ENCODE results near the gene RAB13. TPM values are rescaled to one million over a fixed set of nuclear protein-coding genes. Genes with fewer than 3 reads are reported as not detected.
"Not testable (repeated sequence)": the region's sequence is repeated elsewhere in the genome, so short reads cannot be mapped to it uniquely, and the experiment has no call there.

The RAB13 gene
- polyA plus RNA-seq (2013, experiment 1 of 2) = 270 TPM
- 280 TPM for polyA plus RNA-seq (2013, experiment 2 of 2)

- Histone ChIP-seq H3K23ac (ENCODE audit: low read length) (no peak within 1 kb of the TSS), H4K8ac (ENCODE audit: low read depth, low read length) (no peak within 1 kb of the TSS), H2BK5ac (ENCODE audit: low read length) (no peak within 1 kb of the TSS), H3K4me2 (ENCODE audit: low read length) (peak within 1 kb of the TSS; percentile 39), H2BK15ac (replicated peaks; ENCODE audit: low read depth) (no peak within 1 kb of the TSS), H3K56ac (ENCODE audit: low read length) (peak within 1 kb of the TSS; percentile 92), H3K4me3 (ENCODE audit: low read length) (peak within 1 kb of the TSS; percentile 70), H3K27ac (ENCODE audit: low read depth, low read length) (peak within 1 kb of the TSS; percentile 16), H2BK120ac (ENCODE audit: low read depth, low read length) (no peak within 1 kb of the TSS), H3K79me1 (ENCODE audit: low read length) (peaks cover 7% of the 10 kb centered on the region), H3K4ac (ENCODE audit: low read depth, low read length) (peak within 1 kb of the TSS; percentile 27), H3K27me3 (ENCODE audit: insufficient read depth, low read length, poor library complexity) (no peaks in the 10 kb centered on the region), H2AK5ac (ENCODE audit: low read length) (no peak within 1 kb of the TSS), H3K18ac (ENCODE audit: low read length) (peak within 1 kb of the TSS; percentile 92), H3K79me2 (ENCODE audit: control insufficient read depth, insufficient read depth, low read length) (peaks cover 15% of the 10 kb centered on the region), H3K9ac (ENCODE audit: low read length) (peak within 1 kb of the TSS; percentile 70), H3K36me3 (ENCODE audit: control insufficient read depth, insufficient read depth, low read length) (peaks cover 2% of the 10 kb centered on the region), H4K5ac (ENCODE audit: low read length) (no peak within 1 kb of the TSS), H3K4me1 (ENCODE audit: control insufficient read depth, low read depth, low read length) (peaks cover 3% of the 10 kb centered on the region)
- WGBS (ENCODE audit: extremely low coverage, insufficient coverage, low lambda C conversion rate) = no CpG with 5 or more reads among the region's 32 CpGs
- peak; percentile 89 for DNase-seq
These were observed at the start of gene RAB13 for GRCh38 chr1:153985941-153986761. Gene RAB13, minus strand, starts transcription at chr1:153986339. Its CDS starts 103 bp downstream, at chr1:153986236.

DNA sequence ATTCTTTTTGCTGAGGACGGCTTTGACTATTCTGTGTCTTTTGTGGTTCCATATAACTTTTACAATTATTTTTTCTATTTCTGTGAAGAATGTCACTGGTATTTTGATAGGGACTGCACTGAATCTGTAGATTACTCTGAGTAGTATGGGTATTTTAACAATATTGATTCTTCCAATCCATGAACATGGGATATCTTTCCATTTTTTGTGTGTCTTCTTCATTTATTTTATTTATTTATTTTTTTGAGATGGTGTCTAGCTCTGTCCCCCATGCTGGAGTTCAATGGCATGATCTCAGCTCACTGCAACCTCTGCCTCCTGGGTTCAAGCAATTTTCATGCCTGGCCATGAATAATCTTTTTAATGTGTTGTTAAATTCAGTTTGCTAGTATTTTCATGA is 47.6 kb upstream of the RAB13 start:
- H3K4me2 ChIP-seq (ENCODE audit: low read length); H3K36me3 ChIP-seq (ENCODE audit: control insufficient read depth, insufficient read depth, low read length); H2BK5ac ChIP-seq (ENCODE audit: low read length); H4K8ac ChIP-seq (ENCODE audit: low read depth, low read length); H3K9ac ChIP-seq (ENCODE audit: low read length); H2BK15ac ChIP-seq (replicated peaks; ENCODE audit: low read depth); H3K4ac ChIP-seq (ENCODE audit: low read depth, low read length); H3K18ac ChIP-seq (ENCODE audit: low read length); H3K27ac ChIP-seq (ENCODE audit: low read depth, low read length); H2AK5ac ChIP-seq (ENCODE audit: low read length); H4K5ac ChIP-seq (ENCODE audit: low read length); H2BK120ac ChIP-seq (ENCODE audit: low read depth, low read length); H3K4me1 ChIP-seq (ENCODE audit: control insufficient read depth, low read depth, low read length); H3K79me1 ChIP-seq (ENCODE audit: low read length); H3K4me3 ChIP-seq (ENCODE audit: low read length); H3K27me3 ChIP-seq (ENCODE audit: insufficient read depth, low read length, poor library complexity); H3K23ac ChIP-seq (ENCODE audit: low read length); DNase-seq; H3K56ac ChIP-seq (ENCODE audit: low read length); H3K79me2 ChIP-seq (ENCODE audit: control insufficient read depth, insufficient read depth, low read length): not testable (repeated sequence)
- no CpG with 5 or more reads among the region's 1 CpG for WGBS (ENCODE audit: extremely low coverage, insufficient coverage, low lambda C conversion rate)

DNA sequence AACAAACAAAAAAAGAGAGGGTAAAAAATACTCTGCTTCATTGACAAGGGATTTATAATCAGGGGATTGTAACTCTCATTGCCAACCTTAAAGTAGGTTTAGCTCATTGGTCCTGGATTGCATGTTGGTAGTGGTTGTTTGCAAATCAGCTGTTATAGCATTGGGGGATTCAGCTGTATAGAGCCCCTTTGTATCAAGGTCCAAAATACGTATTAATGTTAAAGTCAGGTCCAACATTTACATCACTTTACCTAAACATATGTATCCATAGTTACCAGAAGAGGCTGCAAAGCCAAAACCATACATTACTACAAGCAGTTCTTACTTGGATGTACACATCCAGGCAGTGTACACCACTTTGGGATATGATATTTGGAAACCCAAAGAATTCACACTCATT is 33.8 kb upstream of the RAB13 start:
- Histone ChIP-seq H3K56ac (ENCODE audit: low read length) (no peak overlapping the region), H2BK120ac (ENCODE audit: low read depth, low read length) (no peak overlapping the region), H3K4me1 (ENCODE audit: control insufficient read depth, low read depth, low read length) (no peaks in the 10 kb centered on the region), H3K18ac (ENCODE audit: low read length) (no peak overlapping the region), H3K79me1 (ENCODE audit: low read length) (no peaks in the 10 kb centered on the region), H3K36me3 (ENCODE audit: control insufficient read depth, insufficient read depth, low read length) (no peaks in the 10 kb centered on the region), H3K9ac (ENCODE audit: low read length) (no peak overlapping the region), H3K23ac (ENCODE audit: low read length) (no peak overlapping the region), H3K4me3 (ENCODE audit: low read length) (no peak overlapping the region), H3K79me2 (ENCODE audit: control insufficient read depth, insufficient read depth, low read length) (no peaks in the 10 kb centered on the region), H3K27ac (ENCODE audit: low read depth, low read length) (no peak overlapping the region), H3K4me2 (ENCODE audit: low read length) (no peak overlapping the region), H2AK5ac (ENCODE audit: low read length) (no peak overlapping the region), H3K27me3 (ENCODE audit: insufficient read depth, low read length, poor library complexity) (no peaks in the 10 kb centered on the region), H4K8ac (ENCODE audit: low read depth, low read length) (no peak overlapping the region), H2BK5ac (ENCODE audit: low read length) (no peak overlapping the region), H4K5ac (ENCODE audit: low read length) (no peak overlapping the region), H2BK15ac (replicated peaks; ENCODE audit: low read depth) (no peak overlapping the region), H3K4ac (ENCODE audit: low read depth, low read length) (no peak overlapping the region)
- DNase-seq = no peak
- no CpG with 5 or more reads among the region's 1 CpG for WGBS (ENCODE audit: extremely low coverage, insufficient coverage, low lambda C conversion rate)

DNA sequence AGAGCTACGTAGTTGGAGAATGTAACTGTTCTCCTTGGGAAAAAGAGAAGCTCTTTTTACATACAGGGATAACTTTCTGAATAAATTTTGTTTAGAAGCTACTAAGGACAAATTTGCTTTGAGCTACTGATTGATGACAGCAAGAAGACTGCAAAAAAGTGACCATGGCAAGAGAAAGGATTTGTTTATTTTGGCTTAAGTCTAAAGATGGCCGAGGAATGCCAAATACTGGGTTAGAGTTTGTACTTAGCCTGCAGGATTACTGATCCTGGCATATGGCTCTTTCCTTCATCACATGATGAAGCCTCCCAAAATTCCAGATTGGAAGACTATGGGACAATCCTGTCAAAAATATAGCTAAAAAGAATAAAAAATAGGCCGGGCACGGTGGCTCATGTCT is 33.1 kb upstream of the RAB13 start:
- Histone ChIP-seq H3K18ac (ENCODE audit: low read length) (no peak overlapping the region), H3K23ac (ENCODE audit: low read length) (no peak overlapping the region), H3K79me2 (ENCODE audit: control insufficient read depth, insufficient read depth, low read length) (no peaks in the 10 kb centered on the region), H3K4me1 (ENCODE audit: control insufficient read depth, low read depth, low read length) (no peaks in the 10 kb centered on the region), H2BK5ac (ENCODE audit: low read length) (no peak overlapping the region), H3K27ac (ENCODE audit: low read depth, low read length) (no peak overlapping the region), H3K4me3 (ENCODE audit: low read length) (no peak overlapping the region), H3K9ac (ENCODE audit: low read length) (no peak overlapping the region), H2BK15ac (replicated peaks; ENCODE audit: low read depth) (no peak overlapping the region), H3K4me2 (ENCODE audit: low read length) (no peak overlapping the region), H3K56ac (ENCODE audit: low read length) (no peak overlapping the region), H3K36me3 (ENCODE audit: control insufficient read depth, insufficient read depth, low read length) (no peaks in the 10 kb centered on the region), H2AK5ac (ENCODE audit: low read length) (no peak overlapping the region), H4K5ac (ENCODE audit: low read length) (no peak overlapping the region), H4K8ac (ENCODE audit: low read depth, low read length) (no peak overlapping the region), H3K27me3 (ENCODE audit: insufficient read depth, low read length, poor library complexity) (no peaks in the 10 kb centered on the region), H3K79me1 (ENCODE audit: low read length) (no peaks in the 10 kb centered on the region), H2BK120ac (ENCODE audit: low read depth, low read length) (no peak overlapping the region), H3K4ac (ENCODE audit: low read depth, low read length) (no peak overlapping the region)
- no CpG with 5 or more reads among the region's 4 CpGs for WGBS (ENCODE audit: extremely low coverage, insufficient coverage, low lambda C conversion rate)
- DNase-seq = no peak

- H4K8ac ChIP-seq (ENCODE audit: low read depth, low read length) = no peak overlapping the region
These were observed 28.2 kb upstream of the RAB13 start for GRCh38 chr1:154014154-154014907.

More at GRCh38 chr1:154014154-154014907, 28.2 kb upstream of the RAB13 start:
- no peaks in the 10 kb centered on the region for H3K4me1 ChIP-seq (ENCODE audit: control insufficient read depth, low read depth, low read length)
- H3K79me2 ChIP-seq (ENCODE audit: control insufficient read depth, insufficient read depth, low read length) = no peaks in the 10 kb centered on the region
- no peaks in the 10 kb centered on the region for H3K79me1 ChIP-seq (ENCODE audit: low read length)
- no peaks in the 10 kb centered on the region for H3K36me3 ChIP-seq (ENCODE audit: control insufficient read depth, insufficient read depth, low read length)
- no peak overlapping the region for H3K4me3 ChIP-seq (ENCODE audit: low read length)
- H3K18ac ChIP-seq (ENCODE audit: low read length) = no peak overlapping the region
- H3K23ac ChIP-seq (ENCODE audit: low read length) = no peak overlapping the region
- H3K27me3 ChIP-seq (ENCODE audit: insufficient read depth, low read length, poor library complexity) = no peaks in the 10 kb centered on the region
- H4K5ac ChIP-seq (ENCODE audit: low read length) = no peak overlapping the region
- no peak overlapping the region for H3K27ac ChIP-seq (ENCODE audit: low read depth, low read length)
- H2AK5ac ChIP-seq (ENCODE audit: low read length) = no peak overlapping the region
- no peak overlapping the region for H3K9ac ChIP-seq (ENCODE audit: low read length)
- H2BK15ac ChIP-seq (replicated peaks; ENCODE audit: low read depth) = no peak overlapping the region
- H3K56ac ChIP-seq (ENCODE audit: low read length) = no peak overlapping the region
- H2BK5ac ChIP-seq (ENCODE audit: low read length) = no peak overlapping the region
- no peak overlapping the region for H2BK120ac ChIP-seq (ENCODE audit: low read depth, low read length)
- no CpG with 5 or more reads among the region's 3 CpGs for WGBS (ENCODE audit: extremely low coverage, insufficient coverage, low lambda C conversion rate)
- DNase-seq = no peak
- no peak overlapping the region for H3K4ac ChIP-seq (ENCODE audit: low read depth, low read length)
- H3K4me2 ChIP-seq (ENCODE audit: low read length) = no peak overlapping the region
